Endothelial cell (in vitro differentiated cells): ENCODE results near the gene AHRR. TPM values are rescaled to one million over a fixed set of nuclear protein-coding genes. Genes with fewer than 3 reads are reported as not detected.
"Not testable (repeated sequence)": the region's sequence is repeated elsewhere in the genome, so short reads cannot be mapped to it uniquely, and the experiment has no call there.

Experiments
- DNase-seq: peaks from one replicate; pipeline ENCODE4 v3.0.0; 2021; ENCODE audit warnings: low spot score
- H3K27ac Mint-ChIP-seq: one replicate; pipeline ENCODE4 v1.8.0; 2021; ENCODE audit warnings: mixed read lengths, inconsistent platforms; ENCODE audit not compliant: unreplicated experiment
- H3K27me3 Mint-ChIP-seq: one replicate; pipeline ENCODE4 v1.8.0; 2021; ENCODE audit warnings: mild to moderate bottlenecking, moderate library complexity, mixed read lengths, inconsistent platforms; ENCODE audit not compliant: unreplicated experiment
- H3K36me3 Mint-ChIP-seq: one replicate; pipeline ENCODE4 v1.8.0; 2021; ENCODE audit warnings: mild to moderate bottlenecking, low read depth, mixed read lengths, inconsistent platforms; ENCODE audit not compliant: unreplicated experiment
- H3K4me1 Mint-ChIP-seq: one replicate; pipeline ENCODE4 v1.8.0; 2021; ENCODE audit warnings: mild to moderate bottlenecking, mixed read lengths, inconsistent platforms; ENCODE audit not compliant: unreplicated experiment
- H3K4me3 Mint-ChIP-seq: one replicate; pipeline ENCODE4 v1.8.0; 2021; ENCODE audit warnings: mild to moderate bottlenecking, mixed read lengths, inconsistent platforms; ENCODE audit not compliant: unreplicated experiment
- H3K9me3 Mint-ChIP-seq: one replicate; pipeline ENCODE4 v1.8.0; 2021; ENCODE audit warnings: mixed read lengths, inconsistent platforms; ENCODE audit not compliant: unreplicated experiment
- total RNA-seq: library from RNA; stranded (reverse); fragmentation: NEBNext Ultra II Directional; extraction: Animal tissue kit (Norgen Biotek cat#: 25700); gene quantifications from one replicate; pipeline ENCODE4 v1.2.1, GENCODE V29; 2021; ENCODE audit not compliant: unreplicated experiment
- TF ChIP-seq, protein P1 (sequence below): fragments of 200-600 bp; sonication (generic); IDR thresholded peaks from one replicate; pipeline ENCODE4 v1.5.0; 2021; ENCODE audit warnings: antibody characterized with exemption; ENCODE audit not compliant: unreplicated experiment

AHRR gene
- total RNA-seq, 1 donor from 2014 or later, result 8.7 TPM

DNA sequence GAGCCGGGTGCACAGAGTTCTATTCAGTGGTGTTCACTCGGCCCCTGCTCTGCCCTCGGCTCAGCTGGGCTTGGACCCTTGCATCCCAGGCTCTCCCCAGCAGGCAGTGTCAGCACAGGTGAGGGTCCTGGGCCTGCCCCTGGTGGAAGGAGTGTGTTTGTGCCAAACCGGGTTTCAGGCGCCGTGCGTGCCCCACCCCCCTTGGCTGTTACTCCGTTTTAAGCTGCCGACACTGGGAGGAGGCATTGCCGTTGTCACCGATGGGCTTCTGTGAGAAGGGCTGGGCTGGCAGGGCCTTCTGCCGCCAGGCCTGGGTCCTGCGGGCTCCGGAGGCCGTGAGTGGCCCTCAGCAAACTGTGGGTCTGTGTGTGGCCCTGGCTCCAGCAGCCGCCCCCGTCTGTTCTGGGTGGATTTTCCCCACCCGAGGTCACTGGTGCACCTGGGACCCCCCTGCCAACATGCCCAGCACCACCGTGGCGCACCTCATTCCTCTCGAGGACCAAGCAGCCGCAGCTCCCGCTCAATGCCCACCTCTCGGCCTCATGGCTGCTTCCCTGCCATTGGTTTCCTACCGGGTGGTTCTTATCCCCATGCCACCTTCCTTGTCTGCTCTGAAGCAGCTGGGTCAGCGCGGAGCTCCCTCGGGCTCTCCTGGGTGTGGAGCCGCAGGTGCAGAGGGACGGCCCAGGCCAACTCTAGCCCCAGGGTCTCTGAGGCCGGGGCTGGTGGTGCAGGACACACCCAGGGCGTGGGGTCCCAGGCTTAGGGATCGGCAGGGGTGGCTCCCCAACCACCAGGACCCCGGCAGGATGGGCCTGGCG, 77.2 kb downstream of the AHRR start:
- no peak for DNase-seq
- H3K4me3 Mint-ChIP-seq, result no peak overlapping the region
- H3K27ac Mint-ChIP-seq, result peak overlapping the region; percentile 91
- H3K27me3 Mint-ChIP-seq, result peaks cover 9% of the 10 kb centered on the region
- H3K9me3 Mint-ChIP-seq, result no peaks in the 10 kb centered on the region
- H3K36me3 Mint-ChIP-seq, result peaks cover 13% of the 10 kb centered on the region
- TF ChIP-seq, protein P1, sequence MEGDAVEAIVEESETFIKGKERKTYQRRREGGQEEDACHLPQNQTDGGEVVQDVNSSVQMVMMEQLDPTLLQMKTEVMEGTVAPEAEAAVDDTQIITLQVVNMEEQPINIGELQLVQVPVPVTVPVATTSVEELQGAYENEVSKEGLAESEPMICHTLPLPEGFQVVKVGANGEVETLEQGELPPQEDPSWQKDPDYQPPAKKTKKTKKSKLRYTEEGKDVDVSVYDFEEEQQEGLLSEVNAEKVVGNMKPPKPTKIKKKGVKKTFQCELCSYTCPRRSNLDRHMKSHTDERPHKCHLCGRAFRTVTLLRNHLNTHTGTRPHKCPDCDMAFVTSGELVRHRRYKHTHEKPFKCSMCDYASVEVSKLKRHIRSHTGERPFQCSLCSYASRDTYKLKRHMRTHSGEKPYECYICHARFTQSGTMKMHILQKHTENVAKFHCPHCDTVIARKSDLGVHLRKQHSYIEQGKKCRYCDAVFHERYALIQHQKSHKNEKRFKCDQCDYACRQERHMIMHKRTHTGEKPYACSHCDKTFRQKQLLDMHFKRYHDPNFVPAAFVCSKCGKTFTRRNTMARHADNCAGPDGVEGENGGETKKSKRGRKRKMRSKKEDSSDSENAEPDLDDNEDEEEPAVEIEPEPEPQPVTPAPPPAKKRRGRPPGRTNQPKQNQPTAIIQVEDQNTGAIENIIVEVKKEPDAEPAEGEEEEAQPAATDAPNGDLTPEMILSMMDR, result no peak
- H3K4me1 Mint-ChIP-seq, result peaks cover 25% of the 10 kb centered on the region

DNA sequence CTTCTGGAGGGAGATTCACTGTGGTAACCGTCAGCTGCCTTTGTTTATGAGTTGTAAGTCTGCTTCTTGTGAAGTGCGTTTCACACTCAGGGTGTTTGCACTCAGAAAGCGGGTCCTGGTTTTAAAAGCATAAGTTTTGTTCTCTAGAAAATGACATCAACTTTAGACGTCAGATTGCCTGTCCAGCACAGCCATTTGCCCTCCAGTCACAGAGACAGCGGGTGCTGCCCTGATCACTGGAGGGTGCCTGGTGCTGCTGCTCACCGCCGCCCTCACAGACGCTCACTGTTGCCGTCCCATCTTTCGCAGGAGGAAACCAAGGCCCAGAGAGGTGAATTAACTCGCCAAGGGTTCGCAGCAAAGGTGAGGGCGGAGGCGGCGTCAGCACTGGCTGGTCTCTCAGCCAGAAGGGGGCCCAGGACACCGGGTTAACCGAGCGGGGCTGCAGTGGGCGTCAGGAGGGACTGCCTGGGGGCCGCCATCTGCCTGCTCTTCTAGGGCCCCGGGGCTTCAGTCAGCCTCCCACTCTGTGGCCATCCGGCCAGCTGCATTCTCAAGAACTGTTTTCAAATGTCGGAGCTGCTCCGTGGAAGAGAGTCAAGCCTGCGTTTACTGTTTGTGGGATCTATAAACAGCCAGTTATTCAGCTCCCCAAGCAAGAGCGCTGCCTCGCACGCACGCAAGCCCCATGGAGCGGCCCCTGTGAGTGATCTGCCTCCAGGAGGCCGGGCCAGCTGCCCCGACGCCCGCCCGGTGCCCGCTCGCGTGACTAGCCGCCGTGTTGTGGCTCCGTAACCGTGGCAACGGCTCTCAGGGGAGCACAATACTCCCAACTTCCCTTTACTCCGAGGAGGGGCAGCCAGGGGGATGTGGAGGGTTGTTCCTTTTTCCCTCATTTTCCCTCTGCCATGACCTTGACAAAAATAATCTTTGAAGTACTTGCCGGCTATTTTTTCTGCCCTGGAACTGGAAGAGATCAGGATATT, 78.1 kb downstream of the AHRR start:
- peaks cover 13% of the 10 kb centered on the region for H3K36me3 Mint-ChIP-seq
- peaks cover 9% of the 10 kb centered on the region for H3K27me3 Mint-ChIP-seq
- DNase-seq, result peak; percentile 93
- H3K4me3 Mint-ChIP-seq, result no peak overlapping the region
- H3K4me1 Mint-ChIP-seq, result peaks cover 24% of the 10 kb centered on the region
- TF ChIP-seq, protein P1, result no peak
- H3K9me3 Mint-ChIP-seq, result no peaks in the 10 kb centered on the region
- peak overlapping the region; percentile 95 for H3K27ac Mint-ChIP-seq

DNA sequence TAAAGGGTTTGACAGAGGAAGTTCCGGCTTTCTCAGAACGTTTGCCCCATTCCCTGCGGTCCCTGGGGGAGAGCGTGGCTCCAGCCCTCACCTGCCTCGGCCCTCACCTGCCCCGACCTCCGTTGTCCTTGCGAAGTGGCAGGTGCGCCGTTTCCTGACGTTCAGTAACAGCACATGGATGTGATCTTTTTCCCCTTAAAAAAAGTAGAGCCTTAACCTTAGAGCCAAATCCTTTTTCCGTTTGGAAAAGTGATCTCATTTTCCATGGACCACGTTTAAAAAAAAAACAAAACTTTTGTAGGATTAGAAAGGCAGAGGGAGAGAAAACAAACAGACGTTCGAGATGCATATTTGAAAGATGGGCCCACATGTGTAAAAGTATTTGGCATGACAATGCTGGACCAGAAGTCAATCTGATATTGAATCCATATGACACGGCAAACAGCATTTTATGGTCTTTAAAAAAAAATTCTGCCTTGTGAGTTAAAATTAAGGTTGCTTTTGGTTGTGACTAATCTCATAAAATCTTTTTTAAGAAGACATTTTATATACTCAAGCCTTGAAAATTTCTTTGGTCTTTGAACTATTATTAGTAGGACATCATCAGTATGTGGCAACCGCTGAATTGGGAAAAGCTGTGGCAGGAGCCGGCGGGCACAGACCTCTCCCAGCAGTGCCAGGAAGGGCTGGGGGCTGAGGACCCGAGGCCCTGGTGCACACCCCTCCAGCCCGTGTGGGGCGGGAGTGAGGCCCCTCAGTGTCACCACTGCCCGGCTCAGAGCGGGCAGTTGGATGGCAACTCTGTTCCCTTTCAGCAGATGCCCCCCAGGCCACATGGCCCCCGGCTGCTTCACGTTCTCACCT, 79.0 kb downstream of the AHRR start:
- peaks cover 13% of the 10 kb centered on the region for H3K36me3 Mint-ChIP-seq
- peak overlapping the region; percentile 56 for H3K4me3 Mint-ChIP-seq
- no peak for DNase-seq
- TF ChIP-seq, protein P1, result no peak
- peak overlapping the region; percentile 95 for H3K27ac Mint-ChIP-seq
- peaks cover 9% of the 10 kb centered on the region for H3K27me3 Mint-ChIP-seq
- no peaks in the 10 kb centered on the region for H3K9me3 Mint-ChIP-seq
- H3K4me1 Mint-ChIP-seq, result peaks cover 24% of the 10 kb centered on the region

DNA sequence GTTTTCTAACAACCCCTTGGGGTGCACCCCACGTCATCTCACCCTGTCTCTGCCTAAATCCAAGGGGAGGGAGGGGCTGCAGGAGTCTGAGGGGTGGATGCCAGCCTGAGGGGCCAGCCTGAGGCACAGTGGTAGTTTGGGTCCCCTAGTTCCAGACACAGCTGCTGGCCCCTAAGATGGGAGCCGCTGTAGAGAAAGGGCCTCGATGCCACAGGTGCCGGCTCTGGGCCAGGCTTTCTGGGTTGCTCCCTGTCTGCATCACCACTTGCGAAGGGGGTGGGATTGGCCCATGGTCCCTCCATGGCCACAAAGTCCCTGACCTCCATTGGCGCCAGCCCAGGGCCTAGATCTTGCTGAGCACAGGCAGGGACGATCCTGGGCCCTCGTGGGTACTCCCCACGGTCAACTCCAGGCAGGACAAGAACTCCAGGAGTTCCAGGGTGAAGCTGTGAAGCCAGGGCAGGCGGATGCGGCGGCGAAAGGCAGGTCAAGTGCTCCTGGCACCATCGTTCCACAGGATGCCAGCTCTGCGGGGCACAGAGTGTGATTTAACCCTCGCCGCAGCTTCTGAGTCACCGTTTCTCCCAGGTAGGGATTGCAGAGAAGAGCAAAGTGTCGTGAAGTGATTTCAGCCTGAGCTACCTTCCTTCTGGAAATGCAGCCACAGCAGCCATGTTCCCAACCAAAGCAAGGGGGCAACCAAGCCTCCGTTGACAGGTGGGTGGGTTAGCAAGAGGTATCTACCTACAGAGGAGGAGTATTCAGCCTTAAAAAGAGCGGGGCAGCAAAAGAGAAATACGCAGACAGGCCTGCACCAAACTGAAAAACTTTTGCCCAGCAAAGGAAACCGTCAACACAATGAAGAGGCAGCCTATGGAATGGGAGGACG, 79.9 kb downstream of the AHRR start:
- DNase-seq, result no peak
- no peak overlapping the region for H3K27ac Mint-ChIP-seq
- peak overlapping the region; percentile 67 for H3K4me3 Mint-ChIP-seq

DNA sequence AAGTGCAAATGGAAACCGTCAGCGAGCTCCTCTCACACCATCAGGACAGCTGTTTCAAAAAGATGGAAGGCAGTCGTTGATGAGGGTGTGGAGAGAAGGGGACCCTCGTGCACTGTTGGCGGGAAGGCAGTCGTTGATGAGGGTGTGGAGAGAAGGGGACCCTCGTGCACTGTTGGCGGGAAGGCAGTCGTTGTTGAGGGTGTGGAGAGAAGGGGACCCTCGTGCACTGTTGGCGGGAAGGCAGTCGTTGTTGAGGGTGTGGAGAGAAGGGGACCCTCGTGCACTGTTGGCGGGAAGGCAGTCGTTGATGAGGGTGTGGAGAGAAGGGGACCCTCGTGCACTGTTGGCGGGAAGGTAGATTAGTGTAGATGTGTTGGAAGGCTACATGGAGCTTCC, 80.7 kb downstream of the AHRR start:
- H3K27me3 Mint-ChIP-seq, result not testable (repeated sequence)

More for the DNA sequence above, 79.9 kb downstream of the AHRR start:
- peaks cover 13% of the 10 kb centered on the region for H3K36me3 Mint-ChIP-seq
- H3K4me1 Mint-ChIP-seq, result peaks cover 29% of the 10 kb centered on the region
- peaks cover 9% of the 10 kb centered on the region for H3K27me3 Mint-ChIP-seq
- no peaks in the 10 kb centered on the region for H3K9me3 Mint-ChIP-seq
- TF ChIP-seq, protein P1, result no peak

More for the DNA sequence above, 80.7 kb downstream of the AHRR start:
- peaks cover 13% of the 10 kb centered on the region for H3K36me3 Mint-ChIP-seq
- H3K4me1 Mint-ChIP-seq, result peaks cover 29% of the 10 kb centered on the region
- not testable (repeated sequence) for H3K9me3 Mint-ChIP-seq, DNase-seq, H3K27ac Mint-ChIP-seq
- peak overlapping the region; percentile 67 for H3K4me3 Mint-ChIP-seq
